ENCODE results near the gene ATP1A3. TPM values are rescaled to one million over a fixed set of nuclear protein-coding genes. Genes with fewer than 3 reads are reported as not detected.
A peak's percentile ranks its signal among the peaks of the same experiment; 100 is the strongest.

ATP1A3 gene
- total RNA-seq, 1 donor from 2014 or later, result not detected

- no peaks in the 10 kb centered on the region for H3K36me3 ChIP-seq (ENCODE audit: control insufficient read depth, insufficient read depth, low read length)
- no peak overlapping the region for H3K4me3 ChIP-seq (ENCODE audit: low read depth, low read length)
- DNase-seq (ENCODE audit: low read depth), result no peak
- H3K27me3 ChIP-seq (ENCODE audit: control insufficient read depth, insufficient read depth, low read length), result peaks cover 88% of the 10 kb centered on the region
- no peak for TF ChIP-seq CTCF (IDR thresholded peaks at IDR 0.05; ENCODE audit: insufficient read depth, low read length, poor library complexity, severe bottlenecking)
These were observed 61.7 kb downstream of the ATP1A3 start for GRCh38 chr19:41932259-41932719.

GRCh38 chr19:41930926-41931592, 63.0 kb downstream of the ATP1A3 start:
- no peak for DNase-seq (ENCODE audit: low read depth)
- Histone ChIP-seq H3K4me3 (ENCODE audit: low read depth, low read length) (no peak overlapping the region), H3K36me3 (ENCODE audit: control insufficient read depth, insufficient read depth, low read length) (no peaks in the 10 kb centered on the region), H3K27me3 (ENCODE audit: control insufficient read depth, insufficient read depth, low read length) (peaks cover 91% of the 10 kb centered on the region)
- TF ChIP-seq CTCF (IDR thresholded peaks at IDR 0.05; ENCODE audit: insufficient read depth, low read length, poor library complexity, severe bottlenecking), result peak; percentile 61

GRCh38 chr19:41930322-41930722, 63.7 kb downstream of the ATP1A3 start:
- H3K4me3 ChIP-seq (ENCODE audit: low read depth, low read length), result no peak overlapping the region
- no peak for DNase-seq (ENCODE audit: low read depth)

GRCh38 chr19:41929536-41930071, 64.4 kb downstream of the ATP1A3 start:
- H3K27me3 ChIP-seq (ENCODE audit: control insufficient read depth, insufficient read depth, low read length), result peaks cover 93% of the 10 kb centered on the region

More at GRCh38 chr19:41930322-41930722, 63.7 kb downstream of the ATP1A3 start:
- Histone ChIP-seq H3K36me3 (ENCODE audit: control insufficient read depth, insufficient read depth, low read length) (no peaks in the 10 kb centered on the region), H3K27me3 (ENCODE audit: control insufficient read depth, insufficient read depth, low read length) (peaks cover 93% of the 10 kb centered on the region)
- TF ChIP-seq CTCF (IDR thresholded peaks at IDR 0.05; ENCODE audit: insufficient read depth, low read length, poor library complexity, severe bottlenecking), result no peak

GRCh38 chr19:41928754-41929535, 65.1 kb downstream of the ATP1A3 start:
- TF ChIP-seq CTCF (IDR thresholded peaks at IDR 0.05; ENCODE audit: insufficient read depth, low read length, poor library complexity, severe bottlenecking), result no peak
- Histone ChIP-seq H3K27me3 (ENCODE audit: control insufficient read depth, insufficient read depth, low read length) (peaks cover 93% of the 10 kb centered on the region), H3K36me3 (ENCODE audit: control insufficient read depth, insufficient read depth, low read length) (no peaks in the 10 kb centered on the region), H3K4me3 (ENCODE audit: low read depth, low read length) (no peak overlapping the region)
- no peak for DNase-seq (ENCODE audit: low read depth)

More at GRCh38 chr19:41929536-41930071, 64.4 kb downstream of the ATP1A3 start:
- Histone ChIP-seq H3K4me3 (ENCODE audit: low read depth, low read length) (no peak overlapping the region), H3K36me3 (ENCODE audit: control insufficient read depth, insufficient read depth, low read length) (no peaks in the 10 kb centered on the region)
- no peak for TF ChIP-seq CTCF (IDR thresholded peaks at IDR 0.05; ENCODE audit: insufficient read depth, low read length, poor library complexity, severe bottlenecking)
- DNase-seq (ENCODE audit: low read depth), result no peak

Data from kidney epithelial cell (primary cell).